K562 (cell line): ENCODE results near the gene ALKBH8. TPM values are rescaled to one million over a fixed set of nuclear protein-coding genes. Genes with fewer than 3 reads are reported as not detected.

Source experiments
- ATAC-seq: fragments of 200-7000 bp; cut with Tn5 transposase; 3 replicates; pipeline ENCODE4 v1.9.1; 2020; ENCODE audit warnings: moderate library complexity
- BruUV-seq: library from RNA; stranded (reverse); fragments of 400-500 nt; replicated peaks from 2 replicates; lab custom pipeline; 2021; lab: Mats Ljungman, UMichigan
- CTCF ChIA-PET: fragments of 300-600 bp; formaldehyde crosslinking; extraction: SDS; loops from one replicate; lab custom pipeline; 2021; ENCODE audit warnings: low intra/inter-chr PET ratio; lab: Yijun Ruan, JAX
- POLR2A ChIA-PET: fragments of 300-600, 350-650 bp; sonication (Branson Sonifier 250); formaldehyde crosslinking; extraction: SDS; loops from one replicate; lab custom pipeline; 2021; ENCODE audit warnings: antibody characterized with exemption, inconsistent platforms; lab: Yijun Ruan, JAX
- DNase-seq, 4 experiments: peaks; one replicate each; pipeline versions ENCODE4 v3.0.0 to v3.0.0-alpha.2; 2011 to 2018; ENCODE audit warnings: low spot score in 3 of 4, mixed read lengths in 3 of 4; ENCODE audit errors: extremely low read depth in 1 of 4
- FAIRE-seq: peaks from 2 replicates; lab custom pipeline; 2011; peaks lifted over from hg19 to GRCh38; lab: Jason Lieb, UNC
- H2AFZ ChIP-seq: 2 replicates; pipeline ENCODE4 v1.6.0; 2011; ENCODE audit warnings: low read depth, low read length, control low read depth, inconsistent platforms
- H3K27ac ChIP-seq: fragments of 200-600 bp; 3 replicates; pipeline ENCODE4 v1.8.0; 2011; ENCODE audit warnings: low read depth, mild to moderate bottlenecking, control low read depth, inconsistent platforms, low read length, moderate library complexity, mixed read lengths; ENCODE audit errors: extremely low read depth
- H3K27me3 ChIP-seq, 2 experiments: fragments of 300-600 bp in 1 of 2; 2 replicates in 1 of 2; 3 replicates in 1 of 2; pipeline versions ENCODE4 v1.6.0 to v1.8.0; 2011; ENCODE audit warnings: inconsistent platforms in 2 of 2, low read length in 2 of 2, mild to moderate bottlenecking in 1 of 2, mixed read lengths in 1 of 2, moderate library complexity in 1 of 2; ENCODE audit not compliant: control insufficient read depth in 2 of 2, insufficient read depth in 2 of 2
- H3K36me3 ChIP-seq: fragments of 300-600 bp; 3 replicates; pipeline ENCODE4 v1.8.0; 2011; ENCODE audit warnings: mild to moderate bottlenecking, low read length, inconsistent platforms; ENCODE audit not compliant: control insufficient read depth, insufficient read depth
- H3K4me1 ChIP-seq, 2 experiments: fragments of 200-600 bp in 1 of 2; replicated peaks in 1 of 2; 2 replicates in 1 of 2; 3 replicates in 1 of 2; pipeline versions ENCODE4 v1.5.1 to v1.8.0; 2011; ENCODE audit warnings: inconsistent platforms in 2 of 2, low read length in 2 of 2, mild to moderate bottlenecking in 1 of 2, mixed read lengths in 1 of 2, moderate library complexity in 1 of 2; ENCODE audit not compliant: control insufficient read depth in 2 of 2, insufficient read depth in 2 of 2
- H3K4me2 ChIP-seq: 2 replicates; pipeline ENCODE4 v1.6.1; 2011; ENCODE audit warnings: low read length, control low read depth, inconsistent platforms, mixed read lengths; ENCODE audit not compliant: insufficient read depth
- H3K4me3 ChIP-seq: fragments of 200-600 bp; sonication (generic), shearing (Covaris generic); 2 replicates; pipeline ENCODE4 v1.5.1; 2016; ENCODE audit warnings: control low read depth, inconsistent platforms
- H3K79me2 ChIP-seq: fragments of 200-600 bp; 3 replicates; pipeline ENCODE4 v1.8.0; 2011; ENCODE audit warnings: low read length, inconsistent platforms; ENCODE audit not compliant: control insufficient read depth, insufficient read depth
- H3K9ac ChIP-seq, 2 experiments: 2 replicates each; pipeline versions ENCODE4 v1.6.0 to v1.6.1; 2011; ENCODE audit warnings: low read depth in 2 of 2, low read length in 2 of 2, control low read depth in 1 of 2, inconsistent platforms in 1 of 2, mild to moderate bottlenecking in 1 of 2, mixed read lengths in 1 of 2; ENCODE audit not compliant: insufficient read depth in 1 of 2
- H3K9me1 ChIP-seq: one replicate; pipeline ENCODE4 v1.6.0; 2011; ENCODE audit warnings: inconsistent platforms, mild to moderate bottlenecking, low read length, moderate library complexity; ENCODE audit not compliant: control insufficient read depth, insufficient read depth
- H3K9me3 ChIP-seq: replicated peaks from 2 replicates; pipeline ENCODE4 v1.5.1; 2011; ENCODE audit warnings: low read depth, low read length, inconsistent platforms; ENCODE audit not compliant: control insufficient read depth, insufficient read depth
- H4K20me1 ChIP-seq: replicated peaks from 2 replicates; pipeline ENCODE4 v1.6.1; 2011; ENCODE audit warnings: low read length, inconsistent platforms, mixed read lengths; ENCODE audit not compliant: control insufficient read depth, insufficient read depth
- CCAR2 ChIP-seq: fragments of 200-400 bp; formaldehyde crosslinking; IDR thresholded peaks from 2 replicates; pipeline ENCODE4 v1.6.1; 2017; ENCODE audit warnings: mild to moderate bottlenecking, low read depth, low read length
- FOSL1 ChIP-seq: fragments of 200-800 bp; sonication (Bioruptor generic); conservative IDR thresholded peaks from 2 replicates; pipeline ENCODE4 v1.6.1; 2016; ENCODE audit warnings: missing genetic modification characterization, missing compliant biosample characterization
- HDAC3 ChIP-seq: fragments of 450-650 bp; IDR thresholded peaks from 2 replicates; pipeline ENCODE4 v1.6.1; 2018; ENCODE audit warnings: borderline replicate concordance, mild to moderate bottlenecking, moderate library complexity; ENCODE audit not compliant: partially characterized antibody
- HLTF ChIP-seq: fragments of 450-650 bp; IDR thresholded peaks from 2 replicates; pipeline ENCODE4 v1.6.1; 2016
- JUND ChIP-seq, 2 experiments: IDR thresholded peaks; 2 replicates in 1 of 2; 3 replicates in 1 of 2; pipeline ENCODE4 v1.6.1; 2011; ENCODE audit warnings: borderline replicate concordance in 2 of 2, low read depth in 2 of 2, low read length in 2 of 2, improper control_type of control experiment in 1 of 2, missing biosample characterization in 1 of 2, missing genetic modification characterization in 1 of 2, missing genetic modification reagents in 1 of 2
- KDM2B ChIP-seq: fragments of 250-450 bp; sonication (Bioruptor Pico); IDR thresholded peaks from 2 replicates; pipeline ENCODE4 v1.8.0; 2021; ENCODE audit warnings: mild to moderate bottlenecking, moderate library complexity
- LEF1 ChIP-seq: fragments of 450-650 bp; IDR thresholded peaks from 2 replicates; pipeline ENCODE4 v1.6.1; 2016; ENCODE audit warnings: mild to moderate bottlenecking
- MXI1 ChIP-seq: IDR thresholded peaks from 2 replicates; pipeline ENCODE4 v1.6.1; 2011; ENCODE audit warnings: low read depth, mild to moderate bottlenecking, improper control_type of control experiment, low read length
- NCOA4 ChIP-seq: fragments of 450-650 bp; IDR thresholded peaks from 2 replicates; pipeline ENCODE4 v1.6.1; 2018; ENCODE audit warnings: mild to moderate bottlenecking; ENCODE audit not compliant: partially characterized antibody
- PCBP1 ChIP-seq: fragments of 200-400 bp; formaldehyde crosslinking; IDR thresholded peaks from 2 replicates; pipeline ENCODE4 v1.6.1; 2018; ENCODE audit warnings: mild to moderate bottlenecking, low read depth, low read length; ENCODE audit not compliant: poor library complexity, severe bottlenecking
- PHF20 ChIP-seq: fragments of 450-650 bp; IDR thresholded peaks from 2 replicates; pipeline ENCODE4 v1.6.1; 2018; ENCODE audit not compliant: partially characterized antibody
- PPARD ChIP-seq: fragments of 250-450 bp; sonication (Bioruptor Pico); IDR thresholded peaks from 2 replicates; pipeline ENCODE4 v1.8.0; 2022; ENCODE audit warnings: inconsistent platforms, mild to moderate bottlenecking, moderate library complexity
- RBFOX2 ChIP-seq: fragments of 200-400 bp; formaldehyde crosslinking; IDR thresholded peaks from 2 replicates; pipeline ENCODE4 v1.6.1; 2017; ENCODE audit warnings: low read depth, mild to moderate bottlenecking, low read length, moderate library complexity
- SMAD3 ChIP-seq: fragments of 450-650 bp; formaldehyde crosslinking; conservative IDR thresholded peaks from 2 replicates; pipeline ENCODE4 v1.4.0; 2020; ENCODE audit warnings: mild to moderate bottlenecking
- SMARCE1 ChIP-seq: fragments of 450-650 bp; IDR thresholded peaks from 2 replicates; pipeline ENCODE4 v1.7.1; 2016; ENCODE audit warnings: mild to moderate bottlenecking
- SMC3 ChIP-seq: conservative IDR thresholded peaks from 2 replicates; pipeline ENCODE4 v1.6.1; 2011; ENCODE audit warnings: low read depth, low read length, improper control_type of control experiment; ENCODE audit not compliant: insufficient read depth
- ZFP36 ChIP-seq: fragments of 150-350 bp; IDR thresholded peaks from 2 replicates; pipeline ENCODE4 v1.6.1; 2018; ENCODE audit warnings: low read length, low read depth; ENCODE audit not compliant: partially characterized antibody
- ZNF140 ChIP-seq: fragments of 250-450 bp; sonication (Bioruptor Pico); IDR thresholded peaks from 2 replicates; pipeline ENCODE4 v1.8.0; 2021; ENCODE audit warnings: moderate library complexity, mild to moderate bottlenecking, inconsistent platforms
- ZNF324 ChIP-seq: fragments of 250-450 bp; sonication (Bioruptor Pico); IDR thresholded peaks from 2 replicates; pipeline ENCODE4 v1.4.0; 2020; ENCODE audit warnings: mild to moderate bottlenecking
- ZNF764 ChIP-seq: fragments of 250-450 bp; sonication (Bioruptor Pico); IDR thresholded peaks from 2 replicates; pipeline ENCODE4 v1.4.0; 2020; ENCODE audit warnings: low read depth, mild to moderate bottlenecking, moderate library complexity
- WGBS: fragments of 100-300 bp; shearing (Covaris generic); methylation state at CpG from one replicate; pipeline ENCODE4 v1.1.6; 2016; ENCODE audit warnings: low coverage, mixed read lengths; ENCODE audit not compliant: insufficient coverage; ENCODE audit errors: missing lambda C conversion rate; 5-methylcytosine and 5-hydroxymethylcytosine counted together
- in situ Hi-C: fragments of 300-500 bp; cut with MboI; formaldehyde crosslinking; loops from 4 replicates; pipeline ENCODE4 v1.15.0; 2018; ENCODE audit warnings: inconsistent platforms, mixed read lengths
- intact Hi-C: fragments of 100-400 bp; cut with micrococcal nuclease; formaldehyde crosslinking; loops from 2 replicates; pipeline ENCODE4 v1.14.2; 2022
- polyA plus RNA-seq, 8 experiments: library from polyadenylated mRNA; depleted of rRNA in 4 of 8; stranded (reverse) in 5 of 8; unstranded in 3 of 8; fragments of >200 nt; fragmentation: Nextera tagmentation in 2 of 8; fragmentation: Illumina TruSeq in 1 of 8; extraction: Ambion mirVana in 2 of 8; extraction: Trizol in 1 of 8; gene quantifications; 2 replicates each; pipeline versions ENCODE4 v1.2.1 to v1.2.3, GENCODE V29; 2011 to 2014; ENCODE audit warnings: inconsistent platforms in 1 of 8, missing spikeins in 1 of 8
- total RNA-seq, 7 experiments: library from RNA; depleted of rRNA in 6 of 7; stranded (reverse); fragments of >200 nt in 6 of 7; fragmentation: Illumina TruSeq in 2 of 7; extraction: Trizol in 2 of 7; gene quantifications; 2 replicates each; pipeline versions ENCODE4 v1.2.1 to v1.2.3, GENCODE V29; 2011 to 2021; ENCODE audit warnings: low replicate concordance in 1 of 7
- TF ChIP-seq, protein P1 (sequence below): sonication (generic); IDR thresholded peaks from 2 replicates; pipeline ENCODE4 v1.6.1; 2016
- TF ChIP-seq, protein P2 (sequence below), 2 experiments: fragments of 450-650 bp in 1 of 2; sonication (generic) in 1 of 2; formaldehyde crosslinking in 1 of 2; IDR thresholded peaks in 1 of 2; conservative IDR thresholded peaks in 1 of 2; 2 replicates each; pipeline versions ENCODE4 v1.6.1 to v1.8.1; 2016 to 2023; ENCODE audit warnings: mild to moderate bottlenecking in 2 of 2, moderate library complexity in 2 of 2, inconsistent platforms in 1 of 2, missing genetic modification reagents in 1 of 2

ALKBH8 gene
- total and polyA plus RNA-seq, 9 of the 15 experiments (the other 6 are each of a cell fraction or from before 2014, with no cell fraction given), result 4.3 to 14.4 (median 9.1) TPM

DNA sequence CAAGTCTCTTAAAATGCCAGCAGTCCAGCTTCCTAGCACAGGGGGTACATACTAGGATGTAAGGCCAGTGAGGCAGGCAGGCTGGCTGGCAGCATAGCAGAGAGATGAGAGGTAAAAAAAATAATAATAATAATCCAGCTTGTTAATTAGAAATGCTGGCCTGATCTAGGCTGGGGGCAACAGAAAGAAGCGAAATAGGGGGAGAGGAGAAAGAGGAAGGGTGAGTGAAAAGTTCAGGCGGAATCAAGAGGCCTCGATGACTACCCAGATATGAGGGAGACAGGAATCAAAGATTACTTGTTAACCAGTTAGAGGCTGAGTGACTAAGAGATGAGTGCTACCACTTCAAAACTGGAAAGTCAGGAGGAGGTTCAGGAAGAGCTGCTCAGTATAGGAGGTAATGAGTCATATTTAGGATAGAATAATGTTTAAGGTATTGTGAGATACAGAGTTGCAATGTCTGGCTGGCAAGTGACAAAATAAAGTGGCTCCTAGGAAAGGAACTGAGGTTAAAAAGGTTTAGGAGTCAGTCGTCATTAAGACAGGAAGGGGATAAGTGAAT is 2.8 kb downstream of the ALKBH8 start:
- Histone ChIP-seq H2AFZ (no peak overlapping the region; the same call in 1 of the 2 replicates), H3K4me3 (no peak overlapping the region), H4K20me1 (no peaks in the 10 kb centered on the region), H3K27ac (peak overlapping the region; percentile 1; the same call in 1 of the 3 replicates), H3K79me2 (peaks cover 33% of the 10 kb centered on the region), H3K9me1 (no peaks in the 10 kb centered on the region), H3K4me1 (peaks cover 5 to 25% of the 10 kb centered on the region in 2 experiments), H3K9me3 (no peaks in the 10 kb centered on the region), H3K9ac (0 out of 4 replicates have a peak overlapping the region, but pooled peaks of 1 of the 2 experiments have one; percentile 1), H3K27me3 (no peaks in the 10 kb centered on the region), H3K36me3 (peaks cover 13% of the 10 kb centered on the region; the same call in 2 of the 3 replicates), H3K4me2 (no peak overlapping the region)
- in situ Hi-C loops, result no loop called here
- ChIA-PET CTCF (interaction anchor here (1.2 to 3.2 kb wide), 2 partner anchors 126 to 336 kb away, joined by 3 to 26 read pairs; no protein-coding TSS in a partner anchor), POLR2A (interaction anchor here (0.5 to 0.8 kb wide), 2 partner anchors 126 to 260 kb away, joined by 3 read pairs; no protein-coding TSS in a partner anchor)
- FAIRE-seq (no peak), DNase-seq (peak in 1 of 4 experiments; percentile 37), ATAC-seq (no peak)
- intact Hi-C loops, result loop anchor here (1.0 to 5.0 kb wide), 3 partner anchors 127 to 1485 kb away; partner anchors contain the start of genes AASDHPPT and KBTBD3
- BruUV-seq, result no TSS peak
- WGBS, result 15% methylated on average over 4 of the region's 4 CpGs
- no peak for TF ChIP-seq ZNF764
- no peak for TF ChIP-seq PPARD
- peak; percentile 61 for TF ChIP-seq SMARCE1
- TF ChIP-seq, protein P1, sequence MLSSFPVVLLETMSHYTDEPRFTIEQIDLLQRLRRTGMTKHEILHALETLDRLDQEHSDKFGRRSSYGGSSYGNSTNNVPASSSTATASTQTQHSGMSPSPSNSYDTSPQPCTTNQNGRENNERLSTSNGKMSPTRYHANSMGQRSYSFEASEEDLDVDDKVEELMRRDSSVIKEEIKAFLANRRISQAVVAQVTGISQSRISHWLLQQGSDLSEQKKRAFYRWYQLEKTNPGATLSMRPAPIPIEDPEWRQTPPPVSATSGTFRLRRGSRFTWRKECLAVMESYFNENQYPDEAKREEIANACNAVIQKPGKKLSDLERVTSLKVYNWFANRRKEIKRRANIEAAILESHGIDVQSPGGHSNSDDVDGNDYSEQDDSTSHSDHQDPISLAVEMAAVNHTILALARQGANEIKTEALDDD, result peak; percentile 95
- TF ChIP-seq ZFP36, result no peak
- TF ChIP-seq SMC3, result no peak
- peak; percentile 28; the same call in 1 of the 2 replicates for TF ChIP-seq JUND (IDR thresholded peaks at IDR 0.05; ENCODE audit: borderline replicate concordance, low read depth, low read length)
- TF ChIP-seq JUND (tag; IDR thresholded peaks at IDR 0.05; ENCODE audit: borderline replicate concordance, low read depth, low read length), result no peak
- no peak for TF ChIP-seq RBFOX2
- TF ChIP-seq CCAR2, result no peak
- TF ChIP-seq PHF20, result no peak
- no peak for TF ChIP-seq ZNF140 (CRISPR knock-in tag)
- TF ChIP-seq FOSL1 (tag), result peak; percentile 68
- no peak for TF ChIP-seq NCOA4
- TF ChIP-seq LEF1, result no peak
- TF ChIP-seq KDM2B (CRISPR knock-in tag), result no peak
- TF ChIP-seq HDAC3, result no peak
- TF ChIP-seq PCBP1, result no peak
- TF ChIP-seq, protein P2, sequence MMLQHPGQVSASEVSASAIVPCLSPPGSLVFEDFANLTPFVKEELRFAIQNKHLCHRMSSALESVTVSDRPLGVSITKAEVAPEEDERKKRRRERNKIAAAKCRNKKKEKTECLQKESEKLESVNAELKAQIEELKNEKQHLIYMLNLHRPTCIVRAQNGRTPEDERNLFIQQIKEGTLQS (IDR thresholded peaks at IDR 0.05), result peak; percentile 46
- TF ChIP-seq, protein P2 (CRISPR knock-in tag; conservative IDR thresholded peaks at IDR 0.05), result no peak
- TF ChIP-seq HLTF, result no peak
- no peak for TF ChIP-seq SMAD3 (CRISPR knock-in tag)
- TF ChIP-seq ZNF324 (CRISPR knock-in tag), result no peak
- no peak for TF ChIP-seq MXI1
